ENCODE results near the gene ENPP7. TPM values are rescaled to one million over a fixed set of nuclear protein-coding genes. Genes with fewer than 3 reads are reported as not detected.

The ENPP7 gene
- total RNA-seq, 1 donor = not detected

GRCh38 chr17:79742951-79743476 lies 12.3 kb downstream of the ENPP7 start:
- H3K4me3 ChIP-seq (ENCODE audit: low read depth, low read length) = no peak overlapping the region
- DNase-seq (ENCODE audit: low read depth) = no peak
- TF ChIP-seq, protein P1, sequence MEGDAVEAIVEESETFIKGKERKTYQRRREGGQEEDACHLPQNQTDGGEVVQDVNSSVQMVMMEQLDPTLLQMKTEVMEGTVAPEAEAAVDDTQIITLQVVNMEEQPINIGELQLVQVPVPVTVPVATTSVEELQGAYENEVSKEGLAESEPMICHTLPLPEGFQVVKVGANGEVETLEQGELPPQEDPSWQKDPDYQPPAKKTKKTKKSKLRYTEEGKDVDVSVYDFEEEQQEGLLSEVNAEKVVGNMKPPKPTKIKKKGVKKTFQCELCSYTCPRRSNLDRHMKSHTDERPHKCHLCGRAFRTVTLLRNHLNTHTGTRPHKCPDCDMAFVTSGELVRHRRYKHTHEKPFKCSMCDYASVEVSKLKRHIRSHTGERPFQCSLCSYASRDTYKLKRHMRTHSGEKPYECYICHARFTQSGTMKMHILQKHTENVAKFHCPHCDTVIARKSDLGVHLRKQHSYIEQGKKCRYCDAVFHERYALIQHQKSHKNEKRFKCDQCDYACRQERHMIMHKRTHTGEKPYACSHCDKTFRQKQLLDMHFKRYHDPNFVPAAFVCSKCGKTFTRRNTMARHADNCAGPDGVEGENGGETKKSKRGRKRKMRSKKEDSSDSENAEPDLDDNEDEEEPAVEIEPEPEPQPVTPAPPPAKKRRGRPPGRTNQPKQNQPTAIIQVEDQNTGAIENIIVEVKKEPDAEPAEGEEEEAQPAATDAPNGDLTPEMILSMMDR (IDR thresholded peaks at IDR 0.05; ENCODE audit: insufficient read depth, low read depth, low read length) = no peak

GRCh38 chr17:79743614-79744013 lies 12.9 kb downstream of the ENPP7 start:
- TF ChIP-seq, protein P1 (IDR thresholded peaks at IDR 0.05; ENCODE audit: insufficient read depth, low read depth, low read length) = no peak
- no peak for DNase-seq (ENCODE audit: low read depth)
- H3K4me3 ChIP-seq (ENCODE audit: low read depth, low read length) = no peak overlapping the region

- H3K4me3 ChIP-seq (ENCODE audit: low read depth, low read length) = no peak overlapping the region
- TF ChIP-seq, protein P1 (IDR thresholded peaks at IDR 0.05; ENCODE audit: insufficient read depth, low read depth, low read length) = no peak
- no peak for DNase-seq (ENCODE audit: low read depth)
Measured at GRCh38 chr17:79745641-79746105, 14.9 kb downstream of the ENPP7 start.

DNA sequence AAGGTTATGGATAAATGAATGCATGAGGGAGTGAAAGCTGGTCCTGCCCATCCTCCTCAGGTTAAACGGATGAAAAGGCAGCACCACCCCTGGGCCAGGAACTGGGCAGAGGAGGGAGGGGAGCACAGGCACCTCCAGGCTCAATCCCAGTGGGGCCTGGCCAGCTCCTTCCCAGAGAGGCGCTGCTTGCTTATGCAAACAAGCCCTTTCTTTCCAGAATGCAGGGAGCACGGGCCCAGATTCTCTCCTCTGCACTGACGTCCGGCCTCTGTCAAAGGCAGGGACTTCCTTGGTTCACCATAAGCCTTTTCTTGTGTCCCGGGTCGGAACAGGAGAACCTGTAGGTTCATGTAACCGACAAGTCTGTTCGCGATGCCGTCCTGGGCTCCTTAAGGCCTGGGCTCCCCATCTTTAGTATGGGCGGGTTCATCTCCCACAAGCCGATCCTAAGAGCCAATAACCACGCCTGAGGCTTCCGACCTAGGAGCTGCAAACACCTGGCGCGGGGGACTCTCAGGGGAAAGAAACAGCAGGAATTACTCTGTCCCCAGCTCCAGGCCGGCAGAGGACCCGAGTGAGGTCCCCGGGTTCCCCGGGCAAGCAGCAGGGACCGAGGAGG lies 16.3 kb downstream of the ENPP7 start:
- no peak overlapping the region for H3K4me3 ChIP-seq (ENCODE audit: low read depth, low read length)
- TF ChIP-seq, protein P1 (IDR thresholded peaks at IDR 0.05; ENCODE audit: insufficient read depth, low read depth, low read length) = no peak
- no peak for DNase-seq (ENCODE audit: low read depth)

- H3K4me3 ChIP-seq (ENCODE audit: low read depth, low read length) = no peak overlapping the region
Measured at GRCh38 chr17:79747508-79748294, 17.0 kb downstream of the ENPP7 start.

GRCh38 chr17:79748295-79749099 lies 17.8 kb downstream of the ENPP7 start:
- TF ChIP-seq, protein P1 (IDR thresholded peaks at IDR 0.05; ENCODE audit: insufficient read depth, low read depth, low read length) = no peak
- H3K4me3 ChIP-seq (ENCODE audit: low read depth, low read length) = no peak overlapping the region
- no peak for DNase-seq (ENCODE audit: low read depth)

More at GRCh38 chr17:79747508-79748294, 17.0 kb downstream of the ENPP7 start:
- TF ChIP-seq, protein P1 (IDR thresholded peaks at IDR 0.05; ENCODE audit: insufficient read depth, low read depth, low read length) = no peak
- no peak for DNase-seq (ENCODE audit: low read depth)
